Endometrial microvascular endothelial cells (primary cell): ENCODE results near the gene LCN10. TPM values are rescaled to one million over a fixed set of nuclear protein-coding genes. Genes with fewer than 3 reads are reported as not detected.

Experiments
- in situ Hi-C: cut with HindIII; loops from 2 replicates; pipeline ENCODE4 v1.10.0; 2017; ENCODE audit warnings: low sequenced_read_pairs, low pct_unique_long_range_greater_than_20kb; ENCODE audit errors: inconsistent ontology term
- total RNA-seq: library from RNA; depleted of rRNA; stranded (reverse); fragments of >200 nt; gene quantifications from one replicate; pipeline ENCODE4 v1.2.3, GENCODE V29; 2015; ENCODE audit errors: inconsistent ontology term

LCN10 gene
- total RNA-seq, 1 donor from 2014 or later = not detected

- in situ Hi-C loops = no loop called here
These were observed 47.3 kb downstream of the LCN10 start for GRCh38 chr9:136695435-136695895.

DNA sequence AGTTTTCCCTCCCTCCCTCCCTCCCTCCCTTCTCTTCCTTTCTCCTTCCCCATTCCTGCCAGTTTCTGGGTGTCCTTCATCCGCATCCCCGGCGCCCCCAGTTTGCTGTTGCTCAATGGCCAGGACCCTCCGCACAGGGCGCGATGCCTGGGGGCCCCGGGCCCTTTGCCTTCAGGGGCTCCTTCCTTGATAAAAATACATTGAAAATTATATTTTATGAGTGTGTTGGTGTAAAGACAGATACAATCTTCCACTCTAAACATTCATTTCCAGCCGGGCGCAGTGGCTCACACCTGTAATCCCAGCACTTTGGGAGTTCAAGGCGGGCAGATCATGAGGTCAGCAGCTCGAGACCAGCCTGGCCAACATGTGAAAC is 47.9 kb downstream of the LCN10 start:
- in situ Hi-C loops = no loop called here

DNA sequence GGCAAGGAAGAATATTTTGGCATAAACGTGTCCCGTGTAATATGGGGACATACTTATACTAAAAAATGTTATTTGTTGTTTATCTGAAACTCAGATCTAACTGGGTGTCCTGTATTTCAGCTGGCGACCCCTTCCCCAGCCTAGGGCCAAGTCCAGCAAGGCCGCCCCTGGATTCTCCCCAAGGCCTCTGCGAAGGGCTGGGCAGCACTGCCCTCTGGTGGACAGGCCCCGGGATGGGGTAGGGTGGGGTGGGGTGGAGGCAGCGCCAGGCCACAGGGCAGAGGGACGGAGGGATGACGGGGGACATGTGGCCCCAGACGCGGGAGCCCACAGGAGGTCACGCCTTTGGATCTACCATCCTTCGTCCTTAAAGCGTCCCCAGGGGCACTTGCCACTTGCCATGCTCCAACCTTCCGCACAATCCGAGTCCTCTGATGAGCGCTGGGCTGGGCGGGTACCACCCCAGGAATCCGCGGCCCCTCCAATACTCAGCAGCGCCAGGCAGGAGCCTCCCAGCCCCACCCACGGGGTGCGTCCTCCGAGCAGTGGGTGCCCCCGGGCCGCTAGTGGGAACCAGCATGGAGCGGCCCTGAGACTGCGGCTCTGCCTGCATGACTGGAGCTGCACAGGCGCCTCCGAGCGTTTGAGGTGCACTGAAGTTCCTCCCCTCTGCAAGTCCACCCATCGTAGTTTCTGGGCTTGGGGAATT is 48.4 kb downstream of the LCN10 start:
- in situ Hi-C loops = no loop called here

DNA sequence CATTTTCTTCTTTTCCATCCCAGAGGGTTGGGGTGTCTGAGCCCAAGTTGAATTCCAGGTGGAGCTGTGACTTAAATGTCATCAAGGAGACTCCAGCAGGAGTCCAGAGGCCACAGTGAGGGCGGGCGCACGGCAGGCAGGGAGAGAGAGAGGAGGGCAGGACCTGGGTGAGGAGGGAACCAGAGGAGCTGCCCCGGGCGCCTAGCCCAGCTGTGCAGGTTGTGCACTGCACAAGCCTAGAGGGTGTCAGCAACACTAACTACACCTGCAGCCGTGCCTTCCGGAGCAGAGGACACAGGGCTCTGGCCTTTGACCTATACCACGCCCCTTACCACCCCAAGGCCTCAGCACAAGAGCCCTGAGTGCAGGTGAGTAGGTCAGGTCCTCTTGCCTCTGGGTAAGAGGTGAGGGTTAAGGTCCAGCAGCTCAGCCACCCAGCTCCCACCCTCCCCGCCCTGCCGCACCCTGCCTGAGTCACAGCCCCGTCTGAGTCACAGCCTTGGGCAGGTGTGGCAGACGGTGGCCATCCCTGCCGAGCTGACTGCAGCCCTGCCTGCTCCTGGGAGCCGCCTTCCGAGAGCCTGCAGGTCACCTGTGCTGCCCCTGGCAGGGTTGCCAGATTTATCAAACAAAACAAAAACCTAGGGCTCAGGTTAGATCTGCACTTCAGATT is 49.1 kb downstream of the LCN10 start:
- in situ Hi-C loops = no loop called here

- in situ Hi-C loops = no loop called here
These were observed 49.6 kb downstream of the LCN10 start for GRCh38 chr9:136693135-136693489.

DNA sequence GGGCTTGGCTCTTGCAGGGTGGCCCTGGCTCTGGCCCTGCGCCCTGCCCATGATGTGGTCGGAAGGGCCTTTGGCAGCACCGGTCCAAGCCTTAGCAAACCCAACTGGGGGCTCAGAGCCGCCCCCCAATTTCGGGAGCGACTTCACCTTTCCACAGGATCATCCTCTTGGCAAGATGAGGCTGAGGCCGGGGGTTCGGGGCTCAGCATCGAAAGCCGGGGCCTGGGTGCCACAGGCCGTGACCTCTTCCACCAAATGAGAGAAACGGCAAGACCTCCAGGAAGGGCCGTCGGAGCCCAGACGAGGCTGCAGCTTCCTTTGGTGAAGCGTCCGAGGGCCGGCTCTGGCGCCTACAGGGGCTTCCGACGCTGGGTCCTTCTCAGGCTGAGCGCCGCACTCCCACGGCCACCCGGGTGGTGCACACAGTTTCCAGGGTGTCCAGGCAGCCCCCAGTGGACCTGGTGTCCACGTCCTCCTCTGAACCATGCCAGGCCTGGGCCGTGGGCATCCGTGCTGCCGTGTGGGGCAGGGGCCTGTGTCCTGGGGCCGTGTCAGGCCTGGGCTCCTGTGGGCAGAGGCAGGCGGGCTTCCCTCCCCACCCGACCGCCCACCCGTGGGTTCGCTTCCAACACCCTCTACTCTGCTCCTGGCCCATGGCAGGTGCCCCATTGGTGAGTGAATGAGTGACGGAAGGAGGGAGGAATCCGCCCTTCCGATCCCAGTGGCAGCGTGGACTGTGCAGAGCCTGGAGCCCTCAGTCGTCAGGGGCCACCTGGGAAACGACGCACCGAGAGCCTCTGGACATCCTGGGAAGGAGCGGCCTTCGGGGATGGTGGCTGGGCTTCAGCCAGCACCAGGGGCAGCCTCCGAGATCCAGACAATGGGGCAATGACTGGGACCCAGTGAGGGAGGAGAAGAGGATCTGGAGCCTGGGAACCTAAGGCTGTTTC is 50.3 kb downstream of the LCN10 start:
- in situ Hi-C loops = no loop called here

GRCh38 chr9:136691316-136692184 is 51.2 kb downstream of the LCN10 start:
- in situ Hi-C loops = no loop called here

DNA sequence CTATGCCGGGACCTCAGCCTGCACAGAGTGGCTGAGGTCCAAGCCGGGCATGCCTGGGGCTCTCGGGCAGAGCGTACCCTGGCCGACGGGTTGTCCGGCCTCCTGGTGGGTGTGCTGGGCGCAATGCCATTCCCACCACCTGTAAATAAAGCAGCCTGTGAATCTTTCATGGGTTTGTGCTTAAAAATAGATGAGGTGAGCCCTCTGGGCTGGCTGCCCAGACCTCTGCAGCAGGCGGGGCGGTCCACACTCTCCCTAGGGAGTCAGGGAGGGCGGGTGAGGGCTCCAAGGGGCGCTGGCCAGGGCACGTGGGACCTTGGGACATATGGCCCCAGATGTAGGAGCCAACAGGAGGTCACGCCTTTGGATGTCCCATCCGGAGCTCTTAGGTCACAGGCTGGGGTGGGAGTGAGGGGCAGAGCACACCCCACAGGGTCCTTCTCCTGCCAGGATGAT is 51.9 kb downstream of the LCN10 start:
- in situ Hi-C loops = no loop called here

GRCh38 chr9:136690104-136690805 is 52.5 kb downstream of the LCN10 start:
- in situ Hi-C loops = no loop called here

DNA sequence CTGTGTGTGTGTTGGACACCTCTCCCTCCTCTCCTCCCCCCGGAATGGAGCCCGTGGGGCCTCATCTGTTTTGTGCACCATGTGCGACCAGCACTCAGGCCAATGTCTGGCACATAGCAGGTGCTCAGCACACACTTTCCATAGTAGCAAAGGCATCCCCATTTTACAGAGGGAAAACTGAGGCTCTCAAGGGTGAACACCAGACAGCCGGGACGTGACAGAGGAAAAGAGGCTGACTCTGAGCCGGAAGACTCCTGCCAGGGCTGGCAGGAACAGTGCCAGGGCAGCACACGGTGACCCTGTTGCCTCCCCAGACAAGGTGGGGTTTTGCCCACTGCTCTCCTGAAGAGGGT is 53.7 kb downstream of the LCN10 start:
- in situ Hi-C loops = no loop called here

DNA sequence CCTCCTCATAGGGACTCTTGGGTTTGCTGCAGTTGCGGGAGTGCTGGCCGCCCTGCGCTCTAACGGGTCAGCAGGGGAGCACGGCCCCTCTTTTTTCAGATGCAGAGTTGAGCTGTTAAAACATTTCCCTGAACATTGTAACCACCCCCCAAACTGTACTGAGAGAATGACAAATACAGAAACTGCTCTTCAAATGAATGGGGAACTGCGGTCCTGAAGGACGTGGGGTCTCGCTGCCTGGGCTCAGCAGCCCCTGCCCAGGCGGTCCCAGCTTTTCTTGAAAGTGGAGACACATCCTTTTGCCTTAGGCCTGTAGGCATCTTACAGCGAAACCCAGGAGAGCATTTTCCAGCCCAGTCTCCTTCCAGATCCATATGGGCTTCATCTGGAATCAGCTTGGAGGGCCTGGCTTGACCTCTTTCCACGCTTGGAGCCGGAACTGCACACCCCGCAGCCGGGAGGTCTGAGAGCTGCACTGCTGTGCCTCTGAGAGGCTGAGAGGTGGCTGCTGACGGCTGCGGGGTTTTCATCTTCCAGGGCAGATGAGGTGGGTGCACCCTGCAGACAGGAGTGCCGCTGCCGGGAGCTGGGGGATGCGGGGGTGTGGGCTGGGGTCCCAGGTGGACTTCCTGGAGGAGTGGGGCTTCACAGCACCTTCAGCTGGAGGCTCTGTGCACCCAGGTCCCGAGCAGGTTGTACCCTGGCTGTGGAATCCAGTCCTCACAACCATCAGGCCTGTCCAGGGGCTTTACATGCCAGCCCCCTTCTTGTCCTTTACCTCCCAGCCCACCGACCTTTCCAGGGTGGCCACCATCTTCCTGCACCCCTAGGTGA is 54.2 kb downstream of the LCN10 start:
- in situ Hi-C loops = no loop called here

Other genes with a start within 250 kb of the LCN10 start
- 63.9 TPM for gene NOTCH1, start 196.9 kb downstream of the LCN10 start, total RNA-seq
- gene EGFL7, start 80.0 kb downstream of the LCN10 start, total RNA-seq = 1,333 TPM
- gene AGPAT2, start 55.5 kb downstream of the LCN10 start, total RNA-seq = 31.7 TPM
- gene DIPK1B, start 30.4 kb downstream of the LCN10 start, total RNA-seq = 44.5 TPM
- gene LCN6, start 5.6 kb upstream of the LCN10 start, total RNA-seq = not detected
- not detected for gene LCN8, start 15.3 kb upstream of the LCN10 start, total RNA-seq
- gene LCN15, start 21.6 kb upstream of the LCN10 start, total RNA-seq = not detected
- gene TMEM141, start 48.4 kb upstream of the LCN10 start, total RNA-seq = 72.7 TPM
- gene CCDC183, start 53.4 kb upstream of the LCN10 start, total RNA-seq = not detected
- 125 TPM for gene RABL6, start 65.0 kb upstream of the LCN10 start, total RNA-seq
- gene AJM1, start 99.5 kb upstream of the LCN10 start, total RNA-seq = 0.46 TPM
- gene PHPT1, start 106.5 kb upstream of the LCN10 start, total RNA-seq = 95.9 TPM
- gene MAMDC4, start 109.4 kb upstream of the LCN10 start, total RNA-seq = 1.0 TPM
- gene EDF1, start 123.4 kb upstream of the LCN10 start, total RNA-seq = 440 TPM
- gene TRAF2, start 143.6 kb upstream of the LCN10 start, total RNA-seq = 16.7 TPM
- 212 TPM for gene FBXW5, start 201.8 kb upstream of the LCN10 start, total RNA-seq
- not detected for gene C8G, start 202.3 kb upstream of the LCN10 start, total RNA-seq
- not detected for gene LCN12, start 209.3 kb upstream of the LCN10 start, total RNA-seq
- not detected for gene PTGDS, start 234.6 kb upstream of the LCN10 start, total RNA-seq
- not detected for gene LCNL1, start 240.1 kb upstream of the LCN10 start, total RNA-seq
- 49.0 TPM for gene PAXX, start 249.5 kb upstream of the LCN10 start, total RNA-seq